GM21737 (cell line): ENCODE measurements around the gene STEAP3.

Experiments used
- ATAC-seq: cut with Tn5 transposase; IDR thresholded peaks from one replicate; pipeline ENCODE4 v1.9.1; 2021; ENCODE audit warnings: mild to moderate bottlenecking, moderate library complexity; ENCODE audit not compliant: unreplicated experiment

STEAP3 gene

GRCh38 chr2:119197529-119198239, 25.9 kb upstream of the STEAP3 start:
- no peak for ATAC-seq

DNA sequence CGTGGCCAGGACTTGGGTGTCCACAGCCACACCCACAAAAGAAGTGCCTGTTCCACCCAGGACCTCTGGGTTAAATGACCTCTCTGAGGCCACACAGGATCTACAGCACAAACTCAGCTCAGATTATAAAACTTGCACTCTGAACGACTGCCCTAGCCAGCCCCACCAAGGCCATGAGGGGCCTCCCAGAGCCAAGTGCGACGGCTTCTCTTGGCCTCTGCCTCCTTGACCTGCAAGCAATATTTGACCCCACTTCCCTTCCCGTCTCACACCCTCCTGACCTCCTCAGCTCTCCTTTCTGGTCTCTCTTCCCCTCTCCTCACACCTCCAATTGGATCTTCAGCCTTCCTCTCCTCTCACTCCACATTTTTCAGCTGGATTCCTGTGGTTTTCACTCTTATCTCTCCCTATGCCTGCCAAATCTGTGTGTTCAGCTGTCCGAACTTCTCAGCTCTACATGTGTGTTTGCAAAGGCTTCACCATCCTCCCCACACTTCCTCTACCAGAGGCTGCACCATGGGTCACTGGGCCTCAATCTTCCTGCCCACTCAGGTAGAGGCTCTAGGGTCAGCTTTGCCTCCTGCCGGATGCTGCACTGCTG, 25.3 kb upstream of the STEAP3 start:
- no peak for ATAC-seq

DNA sequence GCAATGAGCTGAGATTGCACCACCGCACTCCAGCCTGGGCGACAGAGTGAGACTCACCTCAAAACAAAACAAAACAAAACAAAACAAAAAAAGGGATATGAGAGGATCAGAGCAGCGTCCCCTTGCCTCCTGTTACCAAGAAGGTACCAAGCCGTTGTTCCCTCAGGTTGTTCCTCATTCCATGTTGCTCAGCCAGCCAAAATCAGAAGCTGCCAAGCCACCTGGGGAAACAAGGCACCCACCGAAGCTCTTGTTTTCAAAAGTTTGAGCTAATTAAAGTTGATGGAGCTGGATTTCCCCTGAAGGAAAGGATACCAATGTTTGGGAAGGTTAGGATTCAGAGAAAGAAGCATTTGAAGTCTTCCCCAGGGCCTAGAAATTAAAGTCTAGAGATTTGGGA, 21.8 kb upstream of the STEAP3 start:
- no peak for ATAC-seq

- ATAC-seq: no peak
These were observed 20.9 kb upstream of the STEAP3 start for GRCh38 chr2:119202610-119203310.

GRCh38 chr2:119204525-119204924, 19.1 kb upstream of the STEAP3 start:
- ATAC-seq: no peak

GRCh38 chr2:119205001-119205706, 18.5 kb upstream of the STEAP3 start:
- no peak for ATAC-seq

DNA sequence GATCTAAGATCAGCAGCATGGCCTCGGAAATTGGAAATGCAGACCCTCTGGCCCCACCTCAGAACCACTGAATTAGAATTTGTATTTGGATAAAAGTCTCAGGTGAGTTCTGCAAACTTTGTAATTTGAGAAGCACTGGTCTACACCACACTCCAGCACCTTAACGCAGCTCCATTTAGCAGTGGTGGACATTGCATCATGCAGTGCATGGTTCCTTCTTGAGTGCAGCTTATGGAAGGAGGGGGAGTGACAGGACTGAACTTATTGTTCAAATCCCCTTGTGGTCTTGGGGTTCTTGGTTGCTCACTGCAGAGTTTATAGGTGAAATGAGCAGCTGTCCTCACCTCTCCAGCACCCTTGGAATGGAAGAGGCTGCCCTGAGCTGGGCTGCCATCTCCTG, 17.4 kb upstream of the STEAP3 start:
- ATAC-seq: no peak

DNA sequence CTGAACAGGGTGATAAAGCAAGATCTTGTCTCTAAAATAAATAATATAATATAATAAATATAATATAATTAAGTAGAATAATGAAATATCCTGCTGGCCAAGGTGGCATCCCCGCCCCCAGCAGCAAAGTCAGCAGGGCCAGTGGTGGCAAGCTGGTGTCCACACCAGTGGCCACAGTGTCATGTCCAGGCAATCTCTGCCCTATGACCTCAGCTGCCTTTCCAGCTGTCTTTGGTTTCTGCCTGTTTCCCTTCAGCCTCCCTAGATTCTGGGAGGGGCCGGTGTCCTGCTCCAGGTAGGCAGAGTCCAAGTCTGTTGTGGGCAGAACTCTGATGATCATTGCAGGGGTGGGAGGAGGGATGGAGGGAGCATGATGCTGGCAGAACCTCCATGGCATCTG, 16.2 kb upstream of the STEAP3 start:
- no peak for ATAC-seq

DNA sequence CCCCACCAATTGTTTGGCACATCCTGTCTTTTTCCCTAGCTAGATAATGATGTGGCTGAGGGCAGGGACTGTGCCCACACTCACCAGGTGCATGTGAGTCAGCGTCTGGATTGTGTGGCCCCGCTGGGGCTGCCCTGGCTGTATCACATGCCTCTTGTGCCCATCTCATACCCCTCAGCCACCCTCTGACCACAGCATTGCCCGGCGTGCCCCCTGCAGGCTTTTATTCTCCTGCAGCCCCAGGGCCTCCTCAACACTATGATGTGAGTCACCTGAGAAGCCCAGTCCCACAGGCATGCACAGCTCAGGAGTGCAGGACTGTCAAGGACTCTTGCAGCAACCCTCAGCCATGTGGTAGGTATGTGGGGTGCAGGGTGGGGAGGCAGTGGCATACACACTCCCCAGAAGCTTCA, 14.8 kb upstream of the STEAP3 start:
- no peak for ATAC-seq

- no peak for ATAC-seq
These were observed 11.4 kb upstream of the STEAP3 start for GRCh38 chr2:119212139-119212800.

DNA sequence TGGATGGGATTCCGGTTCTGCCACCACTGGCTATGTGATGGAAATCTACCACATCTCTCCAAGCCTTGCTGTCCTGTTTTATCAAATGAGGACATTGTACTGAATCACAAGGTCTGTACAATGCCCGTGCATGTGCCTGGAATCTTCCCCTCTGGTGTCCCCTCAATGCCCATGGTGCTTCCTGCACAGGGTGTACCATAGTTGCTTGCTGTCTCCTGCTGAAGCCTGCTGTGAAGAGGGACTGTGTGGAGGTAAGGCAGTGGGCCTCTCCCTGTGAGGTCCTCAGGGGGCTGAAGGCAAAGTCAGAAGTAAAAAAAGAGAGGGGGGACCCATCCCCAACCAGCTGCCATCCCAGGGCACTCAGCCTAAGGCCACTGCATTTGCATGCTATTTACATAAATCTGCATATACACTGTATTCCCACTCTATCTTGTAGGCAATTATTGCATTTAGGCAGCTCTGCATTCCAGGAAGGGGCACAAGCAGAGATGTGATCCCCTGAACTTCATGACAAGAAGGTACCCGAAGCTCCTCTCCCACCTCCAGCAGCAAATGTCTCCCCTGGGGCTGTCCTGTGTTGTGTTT, 9.1 kb upstream of the STEAP3 start:
- no peak for ATAC-seq

DNA sequence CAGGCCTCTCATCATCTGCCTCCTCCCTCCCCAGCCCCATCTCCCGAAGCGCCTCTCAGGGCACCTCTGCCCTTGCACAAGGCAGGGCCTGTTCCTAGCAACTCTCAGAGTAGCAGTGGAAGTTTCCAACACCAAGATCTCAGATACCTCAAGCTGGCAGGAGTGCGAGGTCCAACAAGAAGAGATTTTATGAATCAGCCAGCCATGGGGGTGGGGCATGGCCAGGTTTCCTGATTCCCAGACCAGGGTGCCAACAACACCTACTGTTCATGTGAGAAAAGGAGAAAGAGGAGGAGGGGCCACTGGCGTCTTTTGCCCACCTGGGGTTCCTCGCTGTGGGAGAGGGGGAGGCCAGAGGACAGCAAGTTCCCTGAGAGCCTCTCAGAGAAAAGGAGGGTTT, 6.6 kb upstream of the STEAP3 start:
- no peak for ATAC-seq

DNA sequence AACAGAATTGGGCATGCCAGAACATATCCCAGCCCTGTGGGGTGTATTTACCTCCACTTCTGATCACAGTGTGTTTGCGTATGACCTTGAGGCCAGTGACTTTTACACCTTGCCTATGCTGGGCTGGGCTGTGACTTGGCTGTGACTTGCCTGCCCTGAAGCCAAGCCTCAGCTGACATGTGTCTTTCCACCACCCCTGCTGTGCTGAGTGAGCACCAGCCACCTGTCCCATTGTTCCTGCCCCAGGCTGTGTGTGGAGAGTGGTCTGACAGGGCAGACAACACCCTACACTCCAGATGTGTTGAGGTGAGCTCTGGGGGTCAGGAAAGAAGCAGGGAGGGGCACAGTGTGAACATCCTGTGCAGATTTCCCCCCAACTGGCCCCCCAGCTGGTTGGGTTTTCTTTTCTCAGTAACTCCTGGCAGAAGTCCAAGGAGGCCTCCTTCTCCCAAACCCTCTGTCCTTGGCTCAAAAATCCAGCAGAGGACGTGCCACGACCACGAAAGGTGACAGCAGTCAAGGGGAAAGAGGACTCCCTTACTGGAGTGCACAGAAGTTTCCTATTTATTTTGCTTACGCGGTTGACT, 5.1 kb upstream of the STEAP3 start:
- ATAC-seq: no peak

DNA sequence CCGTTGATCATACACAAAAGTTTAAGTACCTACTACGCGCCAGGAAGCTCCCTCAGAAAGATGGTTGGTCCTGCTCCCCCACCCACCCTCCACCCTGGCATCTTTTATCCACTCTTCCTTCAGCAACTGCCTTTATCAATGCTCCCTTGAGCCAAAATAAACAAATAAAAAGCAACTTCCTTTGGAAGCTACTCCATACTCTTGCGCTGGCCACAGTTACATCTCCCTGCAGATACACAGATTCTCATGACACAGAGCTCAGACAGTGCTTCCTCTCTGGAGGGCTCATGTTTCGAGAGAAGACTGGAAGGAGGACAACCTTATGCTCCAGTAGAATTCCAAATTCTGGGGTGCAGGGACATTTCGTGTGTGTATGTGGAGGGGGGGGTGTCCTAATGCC, 3.8 kb upstream of the STEAP3 start:
- ATAC-seq: no peak

DNA sequence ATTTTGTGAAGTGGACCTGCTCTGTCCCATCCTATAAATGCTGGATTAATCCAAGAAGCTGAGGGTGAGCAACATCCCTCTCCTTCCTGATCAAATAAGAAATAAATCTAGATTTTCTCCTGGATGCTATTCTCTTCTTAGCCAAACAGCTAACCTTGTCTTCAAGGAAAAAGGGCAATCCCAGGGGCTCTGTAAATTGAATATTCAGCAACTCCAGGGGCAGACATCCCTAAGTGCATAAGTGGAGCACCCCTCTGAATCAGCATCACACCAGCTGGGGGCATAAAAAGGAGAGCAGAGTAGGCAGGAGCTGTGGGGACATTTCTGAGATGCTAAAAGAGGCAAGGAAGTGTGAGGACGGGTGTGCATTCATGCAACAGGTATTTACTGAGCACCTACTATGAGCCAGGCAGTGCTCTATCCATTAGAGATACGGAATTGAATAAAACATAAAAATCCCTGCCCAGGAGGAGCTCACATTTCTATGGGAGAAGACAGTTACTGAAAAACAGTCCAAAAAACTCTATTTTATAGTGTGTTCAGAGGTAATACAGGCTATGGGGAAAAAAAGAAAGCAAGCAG, 2.8 kb upstream of the STEAP3 start:
- no peak for ATAC-seq

DNA sequence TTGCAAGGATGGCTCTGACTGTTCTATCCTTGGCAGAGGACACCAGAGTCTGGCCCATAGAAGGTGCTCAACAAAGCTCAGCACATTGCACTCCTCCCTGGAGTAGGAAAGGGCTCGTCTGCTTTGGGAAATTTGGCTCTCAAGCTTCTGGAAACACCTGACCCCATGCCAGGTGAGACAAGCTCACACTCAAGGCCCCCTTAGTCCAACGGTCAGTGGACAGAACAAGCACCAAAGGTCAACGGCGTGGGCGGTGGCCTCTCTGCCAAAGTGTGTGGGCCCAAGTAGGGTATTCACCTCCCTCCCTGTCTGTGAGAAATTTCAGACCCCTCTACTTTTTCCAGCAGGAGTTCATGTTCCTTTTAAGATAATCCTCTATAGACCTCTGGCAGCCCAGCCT, 2.0 kb upstream of the STEAP3 start:
- ATAC-seq: no peak

- ATAC-seq: no peak
These were observed 1.4 kb upstream of the STEAP3 start for GRCh38 chr2:119222213-119222612.

DNA sequence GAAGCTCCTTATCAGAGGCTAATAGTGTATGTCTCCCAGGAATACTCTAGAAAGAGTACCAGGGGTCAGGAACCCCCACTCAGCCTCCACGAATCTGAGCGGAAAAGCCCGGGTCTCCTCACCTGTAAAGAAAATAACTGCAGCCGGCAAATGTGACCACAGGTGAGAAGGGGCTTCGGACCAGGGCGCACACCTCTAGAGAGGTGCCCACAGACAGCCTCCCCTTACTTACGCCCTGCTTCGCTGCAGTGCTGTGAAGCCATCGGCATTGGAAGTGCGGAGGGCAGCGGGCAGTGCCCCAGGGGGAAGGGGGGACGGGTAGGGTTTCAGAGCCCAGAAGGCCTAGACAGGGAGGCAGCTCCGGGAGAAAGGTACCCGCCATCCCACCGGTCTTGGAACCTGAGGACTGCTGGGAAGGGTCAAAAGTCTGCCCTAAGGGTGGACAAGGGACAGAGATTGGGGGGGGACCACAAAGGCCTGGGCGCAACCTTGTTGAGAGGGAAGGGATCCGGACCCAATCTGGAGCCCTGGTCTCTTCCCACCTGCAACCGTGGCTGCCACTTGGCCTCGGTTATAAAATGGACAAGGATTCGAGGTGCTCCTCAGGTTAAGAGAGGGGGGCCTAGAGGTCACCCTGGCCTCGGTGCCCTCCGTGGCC, 642 bp upstream of the STEAP3 start:
- ATAC-seq: no peak

- no peak for ATAC-seq
These were observed 914 bp downstream of the STEAP3 start for GRCh38 chr2:119224391-119225104.
